Measurements from ENCODE around the gene NUTM2B. TPM values are rescaled to one million over a fixed set of nuclear protein-coding genes. Genes with fewer than 3 reads are reported as not detected.
"Not testable (repeated sequence)": the region's sequence is repeated elsewhere in the genome, so short reads cannot be mapped to it uniquely, and the experiment has no call there.

NUTM2B gene, protein sequence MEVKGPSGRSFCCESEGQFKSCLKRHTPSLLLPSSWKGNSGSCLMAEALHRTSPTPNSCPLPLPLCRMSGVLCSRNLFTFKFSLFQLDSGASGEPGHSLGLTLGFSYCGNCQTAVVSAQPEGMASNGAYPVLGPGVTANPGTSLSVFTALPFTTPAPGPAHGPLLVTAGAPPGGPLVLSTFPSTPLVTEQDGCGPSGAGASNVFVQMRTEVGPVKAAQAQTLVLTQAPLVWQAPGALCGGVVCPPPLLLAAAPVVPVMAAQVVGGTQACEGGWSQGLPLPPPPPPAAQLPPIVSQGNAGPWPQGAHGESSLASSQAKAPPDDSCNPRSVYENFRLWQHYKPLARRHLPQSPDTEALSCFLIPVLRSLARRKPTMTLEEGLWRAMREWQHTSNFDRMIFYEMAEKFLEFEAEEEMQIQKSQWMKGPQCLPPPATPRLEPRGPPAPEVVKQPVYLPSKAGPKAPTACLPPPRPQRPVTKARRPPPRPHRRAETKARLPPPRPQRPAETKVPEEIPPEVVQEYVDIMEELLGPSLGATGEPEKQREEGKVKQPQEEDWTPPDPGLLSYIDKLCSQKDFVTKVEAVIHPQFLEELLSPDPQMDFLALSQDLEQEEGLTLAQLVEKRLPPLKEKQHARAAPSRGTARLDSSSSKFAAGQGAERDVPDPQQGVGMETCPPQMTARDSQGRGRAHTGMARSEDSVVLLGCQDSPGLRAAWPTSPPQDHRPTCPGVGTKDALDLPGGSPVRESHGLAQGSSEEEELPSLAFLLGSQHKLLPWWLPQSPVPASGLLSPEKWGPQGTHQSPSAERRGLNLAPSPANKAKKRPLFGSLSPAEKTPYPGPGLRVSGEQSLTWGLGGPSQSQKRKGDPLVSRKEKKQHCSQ
- total RNA-seq (1 to 10 TPM; 1.8 to 1.9 TPM), polyA plus RNA-seq (under 1 TPM in 1 of 2 donors, not detected in 1; 0.14 TPM)

DNA sequence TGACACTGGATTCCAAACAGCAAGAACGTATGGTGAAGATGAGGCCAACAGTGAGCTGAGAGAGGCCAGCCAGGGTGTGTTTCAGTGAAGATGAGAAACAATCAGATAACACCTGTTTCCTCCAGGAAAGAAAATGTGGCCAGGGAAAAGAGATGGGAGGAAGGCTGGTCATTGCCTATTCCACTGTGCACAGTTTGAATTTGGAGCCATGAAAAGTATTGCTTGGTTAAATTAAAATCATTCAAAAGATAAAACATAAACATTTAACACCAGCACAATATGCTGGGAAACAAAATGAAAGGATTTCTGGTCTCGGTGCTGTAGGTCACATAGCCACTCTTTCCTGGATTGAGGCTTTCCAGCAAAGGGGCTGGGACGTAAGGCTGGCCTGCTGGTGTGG, at the start of gene NUTM2B:
Gene NUTM2B (plus strand): TSS at position 301 of the 400 bp plus-strand sequence. CDS start 383 bp downstream, outside the sequence.
- H3K27me3 ChIP-seq (ENCODE audit: insufficient read depth, low read length); H3K36me3 ChIP-seq (ENCODE audit: insufficient read depth, low read length); H3K27ac Mint-ChIP-seq; H3K36me3 Mint-ChIP-seq; H3K4me1 Mint-ChIP-seq; H3K27me3 Mint-ChIP-seq; H3K4me3 ChIP-seq (ENCODE audit: low read length in 2 of 2); H3K27ac ChIP-seq (ENCODE audit: low read depth, low read length); DNase-seq; H3K9me3 Mint-ChIP-seq; POLR2A ChIA-PET (ENCODE audit: partially characterized antibody); H3K4me1 ChIP-seq (ENCODE audit: insufficient read depth, low read length); H3K4me3 Mint-ChIP-seq; H3K9me3 ChIP-seq (ENCODE audit: control insufficient read depth in 1 of 2, low read length in 2 of 2); CTCF ChIA-PET (ENCODE audit: partially characterized antibody); intact Hi-C loops (cut with micrococcal nuclease): not testable (repeated sequence)

DNA sequence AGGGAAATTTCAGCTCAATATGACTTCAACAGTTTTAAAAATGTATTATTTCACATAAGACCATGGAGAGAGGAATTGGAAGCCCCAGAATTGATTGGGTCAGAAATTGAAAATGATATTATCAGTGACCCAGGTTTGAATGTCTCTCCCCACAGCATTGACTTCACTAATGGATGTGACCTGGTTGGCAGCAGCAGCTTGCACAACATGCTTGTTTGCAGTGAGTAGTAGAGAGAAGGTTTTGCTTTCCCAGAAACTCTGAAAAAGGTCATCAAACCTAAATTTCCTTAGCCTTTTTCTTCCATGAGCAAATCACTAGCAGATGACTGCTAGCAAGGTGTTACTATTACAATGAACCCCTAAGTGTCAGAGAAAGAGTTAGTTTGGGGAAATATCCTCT, 39.7 kb upstream of the NUTM2B start:
- H3K27ac Mint-ChIP-seq; H3K9me3 Mint-ChIP-seq; CTCF ChIA-PET (ENCODE audit: partially characterized antibody); H3K4me1 ChIP-seq (ENCODE audit: insufficient read depth, low read length); H3K4me3 ChIP-seq (ENCODE audit: low read length in 2 of 2); H3K4me3 Mint-ChIP-seq; POLR2A ChIA-PET (ENCODE audit: partially characterized antibody); DNase-seq; H3K27me3 Mint-ChIP-seq; H3K4me1 Mint-ChIP-seq; H3K36me3 Mint-ChIP-seq; H3K27ac ChIP-seq (ENCODE audit: low read depth, low read length); H3K36me3 ChIP-seq (ENCODE audit: insufficient read depth, low read length); H3K27me3 ChIP-seq (ENCODE audit: insufficient read depth, low read length); intact Hi-C loops (cut with micrococcal nuclease); H3K9me3 ChIP-seq (ENCODE audit: control insufficient read depth in 1 of 2, low read length in 2 of 2): not testable (repeated sequence)

DNA sequence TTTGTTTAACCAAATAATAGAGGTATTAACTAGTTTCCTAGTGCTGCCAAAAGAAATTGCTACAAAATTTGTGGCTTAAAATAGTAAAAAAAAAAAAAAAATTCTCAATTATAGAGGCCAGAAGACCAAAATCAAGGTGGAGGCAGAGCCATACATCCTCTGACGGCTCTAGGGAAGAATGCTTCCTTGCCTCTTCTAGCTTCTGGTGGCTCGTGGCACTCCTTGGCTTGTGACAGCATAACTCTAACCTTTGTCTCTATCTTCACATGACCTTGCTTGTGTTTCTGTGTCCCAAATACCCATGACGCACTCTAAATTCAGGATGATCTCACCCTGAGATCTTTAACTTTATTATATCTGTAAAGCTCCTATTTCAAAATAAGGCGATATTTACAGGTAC, 38.3 kb upstream of the NUTM2B start:
- H3K4me3 ChIP-seq (ENCODE audit: low read length in 2 of 2); H3K9me3 Mint-ChIP-seq; H3K4me3 Mint-ChIP-seq; intact Hi-C loops (cut with micrococcal nuclease); CTCF ChIA-PET (ENCODE audit: partially characterized antibody); H3K27ac Mint-ChIP-seq; H3K36me3 Mint-ChIP-seq; DNase-seq; H3K9me3 ChIP-seq (ENCODE audit: control insufficient read depth in 1 of 2, low read length in 2 of 2); H3K36me3 ChIP-seq (ENCODE audit: insufficient read depth, low read length); H3K4me1 ChIP-seq (ENCODE audit: insufficient read depth, low read length); H3K4me1 Mint-ChIP-seq; POLR2A ChIA-PET (ENCODE audit: partially characterized antibody); H3K27ac ChIP-seq (ENCODE audit: low read depth, low read length); H3K27me3 Mint-ChIP-seq; H3K27me3 ChIP-seq (ENCODE audit: insufficient read depth, low read length): not testable (repeated sequence)

DNA sequence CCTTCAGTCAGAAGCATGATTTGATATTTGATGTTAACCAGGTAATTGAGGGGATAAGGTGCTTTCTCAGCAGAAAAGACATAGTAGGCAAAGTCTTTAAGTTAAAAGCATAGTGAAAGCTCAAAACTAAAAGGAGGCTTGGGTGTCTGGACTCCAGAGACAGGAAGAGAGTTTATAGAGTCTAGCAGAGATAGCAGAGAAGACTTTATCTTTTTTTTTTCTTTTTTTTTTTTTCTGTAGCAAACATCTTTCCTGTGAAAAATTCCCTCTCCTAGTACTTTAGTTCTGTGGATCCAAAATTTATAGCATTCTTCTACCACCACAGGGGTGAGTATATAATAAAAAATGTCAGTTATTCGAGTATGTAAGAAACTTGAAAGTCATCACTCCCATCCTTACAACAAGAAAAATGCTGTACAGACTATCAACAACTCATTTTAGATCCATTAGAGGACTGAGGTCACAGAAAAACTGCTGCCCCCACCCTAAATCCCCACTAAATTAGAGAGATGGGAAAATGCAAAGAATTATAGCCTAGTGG, 33.7 kb upstream of the NUTM2B start:
- H3K27me3 ChIP-seq (ENCODE audit: insufficient read depth, low read length); H3K9me3 Mint-ChIP-seq; H3K27ac Mint-ChIP-seq; intact Hi-C loops (cut with micrococcal nuclease); H3K4me3 Mint-ChIP-seq; H3K4me1 Mint-ChIP-seq; H3K27me3 Mint-ChIP-seq; H3K27ac ChIP-seq (ENCODE audit: low read depth, low read length); H3K36me3 Mint-ChIP-seq; H3K4me3 ChIP-seq (ENCODE audit: low read length in 2 of 2); H3K36me3 ChIP-seq (ENCODE audit: insufficient read depth, low read length); POLR2A ChIA-PET (ENCODE audit: partially characterized antibody); DNase-seq; CTCF ChIA-PET (ENCODE audit: partially characterized antibody); H3K9me3 ChIP-seq (ENCODE audit: control insufficient read depth in 1 of 2, low read length in 2 of 2); H3K4me1 ChIP-seq (ENCODE audit: insufficient read depth, low read length): not testable (repeated sequence)

DNA sequence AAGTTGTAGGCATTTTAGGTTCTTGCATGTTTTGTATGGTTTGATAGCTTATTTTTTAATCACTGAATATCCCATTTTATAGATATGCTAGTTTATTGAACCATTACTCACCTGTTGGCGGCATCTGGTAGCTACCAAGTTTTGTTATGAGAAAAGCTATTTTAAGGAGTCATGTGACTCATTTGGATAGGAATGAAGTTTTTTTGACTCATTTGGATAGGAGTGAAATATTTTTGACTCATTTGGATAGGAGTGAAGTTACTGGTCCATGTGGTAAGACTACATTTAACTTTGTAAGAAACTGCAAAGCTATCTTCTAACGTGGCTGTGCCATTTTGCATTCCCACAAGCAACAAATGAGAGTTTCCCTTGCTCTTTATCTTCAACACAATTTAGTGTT, 28.1 kb upstream of the NUTM2B start:
- H3K36me3 ChIP-seq (ENCODE audit: insufficient read depth, low read length); H3K27ac Mint-ChIP-seq; H3K4me3 ChIP-seq (ENCODE audit: low read length in 2 of 2); H3K27me3 ChIP-seq (ENCODE audit: insufficient read depth, low read length); DNase-seq; H3K4me3 Mint-ChIP-seq; intact Hi-C loops (cut with micrococcal nuclease); H3K9me3 Mint-ChIP-seq; CTCF ChIA-PET (ENCODE audit: partially characterized antibody); POLR2A ChIA-PET (ENCODE audit: partially characterized antibody); H3K9me3 ChIP-seq (ENCODE audit: control insufficient read depth in 1 of 2, low read length in 2 of 2); H3K4me1 ChIP-seq (ENCODE audit: insufficient read depth, low read length); H3K36me3 Mint-ChIP-seq; H3K27me3 Mint-ChIP-seq; H3K4me1 Mint-ChIP-seq; H3K27ac ChIP-seq (ENCODE audit: low read depth, low read length): not testable (repeated sequence)

GRCh38 chr10:79683026-79683883, 19.8 kb upstream of the NUTM2B start:
- H3K9me3 Mint-ChIP-seq; H3K27ac ChIP-seq (ENCODE audit: low read depth, low read length); H3K4me1 Mint-ChIP-seq; H3K36me3 ChIP-seq (ENCODE audit: insufficient read depth, low read length); POLR2A ChIA-PET (ENCODE audit: partially characterized antibody); H3K27me3 ChIP-seq (ENCODE audit: insufficient read depth, low read length); H3K4me1 ChIP-seq (ENCODE audit: insufficient read depth, low read length); H3K4me3 ChIP-seq (ENCODE audit: low read length in 2 of 2); H3K9me3 ChIP-seq (ENCODE audit: control insufficient read depth in 1 of 2, low read length in 2 of 2); intact Hi-C loops (cut with micrococcal nuclease); H3K4me3 Mint-ChIP-seq; H3K27me3 Mint-ChIP-seq; H3K27ac Mint-ChIP-seq; DNase-seq; CTCF ChIA-PET (ENCODE audit: partially characterized antibody): not testable (repeated sequence)
- H3K36me3 Mint-ChIP-seq = peaks cover 16 to 24% of the 10 kb centered on the region in 2 donors
